Measurements from ENCODE around the gene FTSJ1.
"Not testable (repeated sequence)": the region's sequence is repeated elsewhere in the genome, so short reads cannot be mapped to it uniquely, and the experiment has no call there.

Gene FTSJ1

GRCh38 chrX:48511560-48511959 is 35.6 kb downstream of the FTSJ1 start:
- Histone ChIP-seq H3K4me3 (ENCODE audit: insufficient read depth, low read depth, low read length) (no peak overlapping the region), H3K27ac (ENCODE audit: insufficient read depth, low read depth, low read length, poor library complexity, severe bottlenecking) (no peak overlapping the region), H3K27me3 (ENCODE audit: control insufficient read depth, insufficient read depth, low read length, poor library complexity, severe bottlenecking) (no peaks in the 10 kb centered on the region), H3K9me3 (ENCODE audit: control insufficient read depth, low read length) (no peaks in the 10 kb centered on the region), H3K4me1 (ENCODE audit: control insufficient read depth, insufficient read depth, low read length) (no peaks in the 10 kb centered on the region), H3K36me3 (ENCODE audit: control insufficient read depth, insufficient read depth, low read length) (no peaks in the 10 kb centered on the region)
- WGBS, 2 experiments = 74 to 78% methylated on average over 4 of the region's 4 CpGs

- no peaks in the 10 kb centered on the region for H3K27me3 ChIP-seq (ENCODE audit: control insufficient read depth, insufficient read depth, low read length, poor library complexity, severe bottlenecking)
- H3K9me3 ChIP-seq (ENCODE audit: control insufficient read depth, low read length) = no peaks in the 10 kb centered on the region
- WGBS, 2 experiments = 94 to 96% methylated on average over 20 of the region's 20 CpGs
- no peak overlapping the region for H3K27ac ChIP-seq (ENCODE audit: insufficient read depth, low read depth, low read length, poor library complexity, severe bottlenecking)
- no peak overlapping the region for H3K4me3 ChIP-seq (ENCODE audit: insufficient read depth, low read depth, low read length)
- no peaks in the 10 kb centered on the region for H3K4me1 ChIP-seq (ENCODE audit: control insufficient read depth, insufficient read depth, low read length)
- H3K36me3 ChIP-seq (ENCODE audit: control insufficient read depth, insufficient read depth, low read length) = no peaks in the 10 kb centered on the region
Measured at GRCh38 chrX:48512371-48512935, 36.5 kb downstream of the FTSJ1 start.

- no peaks in the 10 kb centered on the region for H3K27me3 ChIP-seq (ENCODE audit: control insufficient read depth, insufficient read depth, low read length, poor library complexity, severe bottlenecking)
- H3K4me3 ChIP-seq (ENCODE audit: insufficient read depth, low read depth, low read length) = no peak overlapping the region
- H3K27ac ChIP-seq (ENCODE audit: insufficient read depth, low read depth, low read length, poor library complexity, severe bottlenecking) = no peak overlapping the region
- H3K36me3 ChIP-seq (ENCODE audit: control insufficient read depth, insufficient read depth, low read length) = no peaks in the 10 kb centered on the region
- H3K9me3 ChIP-seq (ENCODE audit: control insufficient read depth, low read length) = no peaks in the 10 kb centered on the region
- 83 to 97% methylated on average over 4 of the region's 4 CpGs for WGBS, 2 experiments
- no peaks in the 10 kb centered on the region for H3K4me1 ChIP-seq (ENCODE audit: control insufficient read depth, insufficient read depth, low read length)
Measured at GRCh38 chrX:48513670-48514069, 37.7 kb downstream of the FTSJ1 start.

GRCh38 chrX:48514126-48514806 is 38.3 kb downstream of the FTSJ1 start:
- WGBS, 2 experiments = 93 to 96% methylated on average over 16 of the region's 16 CpGs
- Histone ChIP-seq H3K27me3 (ENCODE audit: control insufficient read depth, insufficient read depth, low read length, poor library complexity, severe bottlenecking) (no peaks in the 10 kb centered on the region), H3K36me3 (ENCODE audit: control insufficient read depth, insufficient read depth, low read length) (no peaks in the 10 kb centered on the region), H3K4me3 (ENCODE audit: insufficient read depth, low read depth, low read length) (no peak overlapping the region), H3K4me1 (ENCODE audit: control insufficient read depth, insufficient read depth, low read length) (no peaks in the 10 kb centered on the region), H3K9me3 (ENCODE audit: control insufficient read depth, low read length) (no peaks in the 10 kb centered on the region), H3K27ac (ENCODE audit: insufficient read depth, low read depth, low read length, poor library complexity, severe bottlenecking) (no peak overlapping the region)

GRCh38 chrX:48514868-48515460 is 39.0 kb downstream of the FTSJ1 start:
- no peak overlapping the region for H3K27ac ChIP-seq (ENCODE audit: insufficient read depth, low read depth, low read length, poor library complexity, severe bottlenecking)
- no peaks in the 10 kb centered on the region for H3K36me3 ChIP-seq (ENCODE audit: control insufficient read depth, insufficient read depth, low read length)
- no peaks in the 10 kb centered on the region for H3K4me1 ChIP-seq (ENCODE audit: control insufficient read depth, insufficient read depth, low read length)
- H3K9me3 ChIP-seq (ENCODE audit: control insufficient read depth, low read length) = no peaks in the 10 kb centered on the region
- H3K4me3 ChIP-seq (ENCODE audit: insufficient read depth, low read depth, low read length) = no peak overlapping the region
- 94 to 95% methylated on average over 9 of the region's 9 CpGs for WGBS, 2 experiments
- no peaks in the 10 kb centered on the region for H3K27me3 ChIP-seq (ENCODE audit: control insufficient read depth, insufficient read depth, low read length, poor library complexity, severe bottlenecking)

GRCh38 chrX:48515842-48516241 is 39.8 kb downstream of the FTSJ1 start:
- WGBS, 2 experiments = 93 to 97% methylated on average over 9 to 10 of the region's 10 CpGs
- H3K4me3 ChIP-seq (ENCODE audit: insufficient read depth, low read depth, low read length) = no peak overlapping the region
- no peaks in the 10 kb centered on the region for H3K36me3 ChIP-seq (ENCODE audit: control insufficient read depth, insufficient read depth, low read length)
- no peak overlapping the region for H3K27ac ChIP-seq (ENCODE audit: insufficient read depth, low read depth, low read length, poor library complexity, severe bottlenecking)
- no peaks in the 10 kb centered on the region for H3K9me3 ChIP-seq (ENCODE audit: control insufficient read depth, low read length)
- no peaks in the 10 kb centered on the region for H3K27me3 ChIP-seq (ENCODE audit: control insufficient read depth, insufficient read depth, low read length, poor library complexity, severe bottlenecking)
- H3K4me1 ChIP-seq (ENCODE audit: control insufficient read depth, insufficient read depth, low read length) = no peaks in the 10 kb centered on the region

- Histone ChIP-seq H3K9me3 (ENCODE audit: control insufficient read depth, low read length) (no peaks in the 10 kb centered on the region), H3K36me3 (ENCODE audit: control insufficient read depth, insufficient read depth, low read length) (no peaks in the 10 kb centered on the region), H3K4me3 (ENCODE audit: insufficient read depth, low read depth, low read length) (no peak overlapping the region), H3K27me3 (ENCODE audit: control insufficient read depth, insufficient read depth, low read length, poor library complexity, severe bottlenecking) (no peaks in the 10 kb centered on the region), H3K27ac (ENCODE audit: insufficient read depth, low read depth, low read length, poor library complexity, severe bottlenecking) (no peak overlapping the region), H3K4me1 (ENCODE audit: control insufficient read depth, insufficient read depth, low read length) (no peaks in the 10 kb centered on the region)
- WGBS, 2 experiments = 90 to 93% methylated on average over 10 of the region's 10 CpGs
Measured at GRCh38 chrX:48516285-48516684, 40.3 kb downstream of the FTSJ1 start.

GRCh38 chrX:48516987-48517386 is 41.0 kb downstream of the FTSJ1 start:
- H3K4me3 ChIP-seq (ENCODE audit: insufficient read depth, low read depth, low read length) = no peak overlapping the region
- 94% methylated on average over 5 of the region's 5 CpGs for WGBS, 2 experiments
- H3K36me3 ChIP-seq (ENCODE audit: control insufficient read depth, insufficient read depth, low read length) = no peaks in the 10 kb centered on the region
- no peaks in the 10 kb centered on the region for H3K4me1 ChIP-seq (ENCODE audit: control insufficient read depth, insufficient read depth, low read length)
- no peaks in the 10 kb centered on the region for H3K9me3 ChIP-seq (ENCODE audit: control insufficient read depth, low read length)
- no peak overlapping the region for H3K27ac ChIP-seq (ENCODE audit: insufficient read depth, low read depth, low read length, poor library complexity, severe bottlenecking)
- H3K27me3 ChIP-seq (ENCODE audit: control insufficient read depth, insufficient read depth, low read length, poor library complexity, severe bottlenecking) = no peaks in the 10 kb centered on the region

GRCh38 chrX:48519481-48519880 is 43.5 kb downstream of the FTSJ1 start:
- H3K27me3 ChIP-seq (ENCODE audit: control insufficient read depth, insufficient read depth, low read length, poor library complexity, severe bottlenecking); H3K4me1 ChIP-seq (ENCODE audit: control insufficient read depth, insufficient read depth, low read length); H3K27ac ChIP-seq (ENCODE audit: insufficient read depth, low read depth, low read length, poor library complexity, severe bottlenecking); H3K4me3 ChIP-seq (ENCODE audit: insufficient read depth, low read depth, low read length); H3K9me3 ChIP-seq (ENCODE audit: control insufficient read depth, low read length); H3K36me3 ChIP-seq (ENCODE audit: control insufficient read depth, insufficient read depth, low read length): not testable (repeated sequence)
- 87 to 90% methylated on average over 4 of the region's 4 CpGs for WGBS, 2 experiments

- no peaks in the 10 kb centered on the region for H3K9me3 ChIP-seq (ENCODE audit: control insufficient read depth, low read length)
- WGBS, 2 experiments = 83 to 90% methylated on average over 1 of the region's 2 CpGs
- no peaks in the 10 kb centered on the region for H3K4me1 ChIP-seq (ENCODE audit: control insufficient read depth, insufficient read depth, low read length)
- H3K36me3 ChIP-seq (ENCODE audit: control insufficient read depth, insufficient read depth, low read length) = no peaks in the 10 kb centered on the region
- no peak overlapping the region for H3K27ac ChIP-seq (ENCODE audit: insufficient read depth, low read depth, low read length, poor library complexity, severe bottlenecking)
- no peak overlapping the region for H3K4me3 ChIP-seq (ENCODE audit: insufficient read depth, low read depth, low read length)
- no peaks in the 10 kb centered on the region for H3K27me3 ChIP-seq (ENCODE audit: control insufficient read depth, insufficient read depth, low read length, poor library complexity, severe bottlenecking)
Measured at GRCh38 chrX:48520455-48520854, 44.5 kb downstream of the FTSJ1 start.

Data from ectodermal cell (in vitro differentiated cells).